Activated CD8-positive, alpha-beta memory T cell treated with anti-CD3 and anti-CD28 coated beads, Interleukin-2, amount 50 U/mL, for 1 hour (primary cell): ENCODE measurements around the gene ARHGEF9.

ENCODE experiments used
- DNase-seq: peaks from one replicate; pipeline ENCODE4 v3.0.0-alpha.2; 2020; ENCODE audit errors: extremely low read depth

The ARHGEF9 gene

GRCh38 chrX:63746715-63747114, 38.3 kb downstream of the ARHGEF9 start:
- DNase-seq: no peak

- DNase-seq: no peak
Measured at GRCh38 chrX:63746278-63746677, 38.7 kb downstream of the ARHGEF9 start.

- no peak for DNase-seq
Measured at GRCh38 chrX:63744850-63745394, 40.1 kb downstream of the ARHGEF9 start.

- no peak for DNase-seq
Measured at GRCh38 chrX:63743596-63743995, 41.4 kb downstream of the ARHGEF9 start.

GRCh38 chrX:63740382-63740781, 44.6 kb downstream of the ARHGEF9 start:
- DNase-seq: no peak

- DNase-seq: no peak
Measured at GRCh38 chrX:63739885-63740284, 45.1 kb downstream of the ARHGEF9 start.

- no peak for DNase-seq
Measured at GRCh38 chrX:63738696-63739095, 46.3 kb downstream of the ARHGEF9 start.

GRCh38 chrX:63737131-63737921, 47.7 kb downstream of the ARHGEF9 start:
- DNase-seq: no peak

- DNase-seq: no peak
Measured at GRCh38 chrX:63735882-63736281, 49.1 kb downstream of the ARHGEF9 start.

- DNase-seq: no peak
Measured at GRCh38 chrX:63720293-63720692, 64.7 kb downstream of the ARHGEF9 start.

GRCh38 chrX:63719633-63720032, 65.4 kb downstream of the ARHGEF9 start:
- DNase-seq: no peak

- DNase-seq: no peak
Measured at GRCh38 chrX:63718010-63718694, 66.9 kb downstream of the ARHGEF9 start.

GRCh38 chrX:63713526-63713925, 71.5 kb downstream of the ARHGEF9 start:
- DNase-seq: no peak

GRCh38 chrX:63708801-63709200, 76.2 kb downstream of the ARHGEF9 start:
- no peak for DNase-seq

- DNase-seq: no peak
Measured at GRCh38 chrX:63702556-63702955, 82.5 kb downstream of the ARHGEF9 start.

- DNase-seq: no peak
Measured at GRCh38 chrX:63686878-63687714, 97.9 kb downstream of the ARHGEF9 start.

- DNase-seq: no peak
Measured at GRCh38 chrX:63680423-63680822, 104.6 kb downstream of the ARHGEF9 start.

- no peak for DNase-seq
Measured at GRCh38 chrX:63679432-63679831, 105.6 kb downstream of the ARHGEF9 start.

GRCh38 chrX:63675716-63676115, 109.3 kb downstream of the ARHGEF9 start:
- no peak for DNase-seq

- no peak for DNase-seq
Measured at GRCh38 chrX:63673896-63674295, 111.1 kb downstream of the ARHGEF9 start.

- no peak for DNase-seq
Measured at GRCh38 chrX:63664741-63665140, 120.3 kb downstream of the ARHGEF9 start.

- no peak for DNase-seq
Measured at GRCh38 chrX:63664083-63664482, 120.9 kb downstream of the ARHGEF9 start.
